Common myeloid progenitor, CD34-positive (primary cell): ENCODE data around the gene PROM2.

Source experiments
- CTCF ChIA-PET: fragments of 350-600 bp; sonication (Branson Sonifier 250); formaldehyde crosslinking; loops from one replicate; lab custom pipeline; 2021; ENCODE audit warnings: antibody characterized with exemption; lab: Charles Lee
- POLR2A ChIA-PET: fragments of 350-600 bp; sonication (Branson Sonifier 250); formaldehyde crosslinking; loops from one replicate; lab custom pipeline; 2021; ENCODE audit warnings: antibody characterized with exemption; lab: Charles Lee
- DNase-seq, 3 donors: peaks; one replicate each; pipeline versions ENCODE4 v3.0.0 to v3.0.0-alpha.2; 2013
- H3K27ac ChIP-seq, 2 experiments: 1 replicate in 1 of 2; 2 replicates in 1 of 2; pipeline ENCODE4 v1.7.0; 2013; ENCODE audit warnings: inconsistent platforms in 2 of 2, low read length in 2 of 2, mild to moderate bottlenecking in 2 of 2, low read depth in 1 of 2, moderate library complexity in 1 of 2; ENCODE audit not compliant: severe bottlenecking in 2 of 2, insufficient read depth in 1 of 2, poor library complexity in 1 of 2
- H3K27me3 ChIP-seq, 5 experiments: replicated peaks in 2 of 5; 1 replicate in 3 of 5; 2 replicates in 2 of 5; pipeline versions ENCODE4 v1.6.1 to v1.7.0; 2013; ENCODE audit warnings: low read length in 4 of 5, mild to moderate bottlenecking in 2 of 5, moderate library complexity in 2 of 5, inconsistent platforms in 1 of 5; ENCODE audit not compliant: insufficient read depth in 5 of 5, control insufficient read depth in 4 of 5
- H3K36me3 ChIP-seq, 4 experiments: 1 replicate in 2 of 4; 2 replicates in 2 of 4; pipeline versions ENCODE4 v1.6.1 to v1.7.0; 2013; ENCODE audit warnings: low read length in 3 of 4, control low read depth in 1 of 4, mild to moderate bottlenecking in 1 of 4; ENCODE audit not compliant: control insufficient read depth in 4 of 4, insufficient read depth in 4 of 4
- H3K4me1 ChIP-seq, 4 experiments: 1 replicate in 3 of 4; 2 replicates in 1 of 4; pipeline versions ENCODE4 v1.6.1 to v1.7.1; 2013; ENCODE audit warnings: low read length in 3 of 4, mild to moderate bottlenecking in 3 of 4, control low read depth in 1 of 4, inconsistent platforms in 1 of 4, moderate library complexity in 1 of 4; ENCODE audit not compliant: control insufficient read depth in 4 of 4, insufficient read depth in 4 of 4; ENCODE audit errors: control extremely low read depth in 1 of 4
- H3K4me3 ChIP-seq, 7 experiments: 1 replicate in 4 of 7; 2 replicates in 3 of 7; pipeline versions ENCODE4 v1.5.1 to v1.7.0; 2013; ENCODE audit warnings: mild to moderate bottlenecking in 7 of 7, low read length in 6 of 7, moderate library complexity in 6 of 7, inconsistent platforms in 2 of 7, low read depth in 2 of 7, control low read depth in 1 of 7; ENCODE audit not compliant: insufficient read depth in 4 of 7, control insufficient read depth in 1 of 7; ENCODE audit errors: extremely low read depth in 1 of 7
- H3K9me3 ChIP-seq, 5 experiments: 1 replicate in 4 of 5; 2 replicates in 1 of 5; pipeline versions ENCODE4 v1.6.1 to v1.7.1; 2013; ENCODE audit warnings: low read length in 4 of 5, mild to moderate bottlenecking in 2 of 5, inconsistent platforms in 1 of 5, low read depth in 1 of 5, moderate library complexity in 1 of 5; ENCODE audit not compliant: control insufficient read depth in 4 of 5, insufficient read depth in 2 of 5; ENCODE audit errors: control extremely low read depth in 1 of 5
- WGBS: methylation state at CpG from one replicate; pipeline ENCODE4 v1.1.5; 2013; ENCODE audit not compliant: insufficient coverage; 5-methylcytosine and 5-hydroxymethylcytosine counted together

PROM2 gene

GRCh38 chr2:95285542-95285932 is 11.3 kb downstream of the PROM2 start:
- WGBS = 71% methylated on average over 4 of the region's 4 CpGs
- Histone ChIP-seq H3K9me3 (peaks cover 0 to 4% (median 0%) of the 10 kb centered on the region in 5 experiments), H3K4me1 (no peaks in the 10 kb centered on the region), H3K36me3 (no peaks in the 10 kb centered on the region), H3K4me3 (no peak overlapping the region), H3K27me3 (no peaks in the 10 kb centered on the region), H3K27ac (no peak overlapping the region)
- ChIA-PET CTCF (interaction anchor here (0.6 kb wide), 1 partner anchor 573 kb away, joined by 5 read pairs; no protein-coding TSS in a partner anchor), POLR2A (no interaction called here)
- DNase-seq = no peak

- DNase-seq = no peak
- Histone ChIP-seq H3K9me3 (peaks cover 0 to 10% (median 3%) of the 10 kb centered on the region in 5 experiments), H3K27ac (no peak overlapping the region), H3K4me3 (no peak overlapping the region), H3K4me1 (no peaks in the 10 kb centered on the region), H3K27me3 (no peaks in the 10 kb centered on the region), H3K36me3 (no peaks in the 10 kb centered on the region)
- CTCF ChIA-PET = no interaction called here
- 87% methylated on average over 7 of the region's 8 CpGs for WGBS
- POLR2A ChIA-PET = no interaction called here
Measured at GRCh38 chr2:95287336-95287735, 13.1 kb downstream of the PROM2 start.

GRCh38 chr2:95287806-95288205 is 13.6 kb downstream of the PROM2 start:
- ChIA-PET POLR2A (no interaction called here), CTCF (no interaction called here)
- WGBS = 98% methylated on average over 4 of the region's 5 CpGs
- Histone ChIP-seq H3K27me3 (no peaks in the 10 kb centered on the region), H3K36me3 (no peaks in the 10 kb centered on the region), H3K4me3 (no peak overlapping the region), H3K4me1 (no peaks in the 10 kb centered on the region), H3K27ac (no peak overlapping the region), H3K9me3 (peaks cover 0 to 11% (median 3%) of the 10 kb centered on the region in 5 experiments)
- DNase-seq = no peak

GRCh38 chr2:95289253-95289652 is 15.0 kb downstream of the PROM2 start:
- peak in 2 of 3 donors; percentile 13 to 19 for DNase-seq
- no peak overlapping the region for H3K4me3 ChIP-seq
- no peaks in the 10 kb centered on the region for H3K27me3 ChIP-seq
- H3K36me3 ChIP-seq = no peaks in the 10 kb centered on the region
- H3K9me3 ChIP-seq = peaks cover 0 to 11% (median 3%) of the 10 kb centered on the region in 5 experiments
- CTCF ChIA-PET = interaction anchor here (1.1 kb wide), 1 partner anchor 15 kb away, joined by 3 read pairs; the partner anchor contains the start of gene PROM2
- no peak overlapping the region for H3K27ac ChIP-seq
- WGBS = 78% methylated on average over 3 of the region's 7 CpGs
- POLR2A ChIA-PET = no interaction called here
- no peaks in the 10 kb centered on the region for H3K4me1 ChIP-seq

GRCh38 chr2:95291222-95291621 is 17.0 kb downstream of the PROM2 start:
- peaks cover 0 to 11% (median 3%) of the 10 kb centered on the region in 5 experiments for H3K9me3 ChIP-seq

DNA sequence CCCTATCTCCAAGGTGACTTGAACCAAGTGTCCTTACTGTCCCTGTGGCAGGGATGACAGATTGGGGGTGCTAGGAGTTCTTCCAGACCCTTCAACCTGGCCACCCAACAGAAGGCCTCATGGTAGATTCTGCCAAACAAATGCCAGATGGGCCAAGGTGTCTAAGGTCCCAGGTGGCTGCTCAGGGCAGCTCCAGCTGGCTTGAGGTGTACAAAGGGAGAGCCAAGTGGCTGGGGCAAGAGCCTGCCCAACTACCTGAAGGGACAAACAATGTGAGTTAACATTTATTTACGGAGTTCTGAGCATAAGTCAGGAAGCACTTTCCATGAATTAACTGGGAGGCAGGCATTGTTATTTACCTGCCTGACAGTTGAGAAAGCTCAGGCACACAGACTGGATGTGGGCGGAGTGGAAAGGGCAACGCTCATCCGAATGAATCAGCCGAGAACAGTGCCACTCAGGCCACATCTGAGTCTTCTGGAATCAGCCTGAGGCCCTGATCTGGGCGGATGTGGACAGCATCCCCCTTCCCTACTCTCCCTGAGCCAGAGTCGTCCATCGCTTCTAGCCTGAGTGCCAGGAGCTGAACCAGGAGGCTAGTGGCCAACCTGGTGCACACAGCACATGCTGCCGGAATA is 18.5 kb downstream of the PROM2 start:
- H3K27me3 ChIP-seq = peaks cover 0 to 5% (median 0%) of the 10 kb centered on the region in 5 experiments
- WGBS = over 99% methylated on average over 8 of the region's 9 CpGs
- H3K36me3 ChIP-seq = no peaks in the 10 kb centered on the region
- peaks cover 0 to 11% (median 3%) of the 10 kb centered on the region in 4 experiments for H3K4me1 ChIP-seq
- no peak for DNase-seq
- H3K4me3 ChIP-seq = no peak overlapping the region
- ChIA-PET CTCF (no interaction called here), POLR2A (no interaction called here)
- peaks cover 0 to 11% (median 3%) of the 10 kb centered on the region in 5 experiments for H3K9me3 ChIP-seq
- no peak overlapping the region for H3K27ac ChIP-seq

More at GRCh38 chr2:95291222-95291621, 17.0 kb downstream of the PROM2 start:
- ChIA-PET POLR2A (no interaction called here), CTCF (no interaction called here)
- Histone ChIP-seq H3K27ac (no peak overlapping the region), H3K36me3 (no peaks in the 10 kb centered on the region), H3K4me1 (no peaks in the 10 kb centered on the region), H3K4me3 (no peak overlapping the region), H3K27me3 (no peaks in the 10 kb centered on the region)
- no peak for DNase-seq

GRCh38 chr2:95294579-95295250 is 20.5 kb downstream of the PROM2 start:
- peaks cover 0 to 14% (median 4%) of the 10 kb centered on the region in 4 experiments for H3K4me1 ChIP-seq
- CTCF ChIA-PET = no interaction called here
- DNase-seq = no peak
- H3K27me3 ChIP-seq = peaks cover 0 to 5% (median 0%) of the 10 kb centered on the region in 5 experiments
- peaks cover 0 to 11% (median 3%) of the 10 kb centered on the region in 5 experiments for H3K9me3 ChIP-seq
- no peak overlapping the region for H3K27ac ChIP-seq
- POLR2A ChIA-PET = no interaction called here
- 98% methylated on average over 19 of the region's 19 CpGs for WGBS
- H3K36me3 ChIP-seq = no peaks in the 10 kb centered on the region
- no peak overlapping the region for H3K4me3 ChIP-seq
